ENCODE measurements around the gene PODXL2.

Gene PODXL2

GRCh38 chr3:127606086-127606805 is 22.7 kb upstream of the PODXL2 start:
- DNase-seq, result no peak

- DNase-seq, result no peak
These were observed 21.9 kb upstream of the PODXL2 start for GRCh38 chr3:127606981-127607595.

GRCh38 chr3:127607675-127608361 is 21.2 kb upstream of the PODXL2 start:
- DNase-seq, result no peak

- DNase-seq, result no peak
These were observed 20.6 kb upstream of the PODXL2 start for GRCh38 chr3:127608362-127608718.

- no peak for DNase-seq
These were observed 18.9 kb upstream of the PODXL2 start for GRCh38 chr3:127610105-127610504.

DNA sequence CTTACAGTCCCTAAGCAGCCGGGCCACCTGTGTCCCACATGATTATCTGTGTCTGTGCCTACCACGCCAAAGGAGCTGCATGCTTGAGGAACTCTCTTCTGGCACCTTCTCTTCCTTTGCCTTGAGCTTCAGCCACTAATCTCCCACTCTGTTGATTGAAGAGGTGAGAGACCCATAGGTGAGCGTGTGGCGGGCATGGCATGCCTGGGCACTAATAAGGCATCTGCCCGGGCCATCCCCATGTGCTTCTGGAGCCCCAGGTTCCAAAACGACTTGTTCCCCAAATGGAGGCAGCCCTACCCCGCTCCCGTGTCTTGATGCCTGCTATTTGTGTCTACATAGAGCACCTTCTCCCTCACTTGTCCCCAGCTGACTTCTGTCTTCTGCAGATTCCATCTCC is 17.7 kb upstream of the PODXL2 start:
- DNase-seq, result no peak

- peak; percentile 87 for DNase-seq
These were observed 16.0 kb upstream of the PODXL2 start for GRCh38 chr3:127612966-127613365.

GRCh38 chr3:127613406-127613805 is 15.6 kb upstream of the PODXL2 start:
- DNase-seq, result no peak

DNA sequence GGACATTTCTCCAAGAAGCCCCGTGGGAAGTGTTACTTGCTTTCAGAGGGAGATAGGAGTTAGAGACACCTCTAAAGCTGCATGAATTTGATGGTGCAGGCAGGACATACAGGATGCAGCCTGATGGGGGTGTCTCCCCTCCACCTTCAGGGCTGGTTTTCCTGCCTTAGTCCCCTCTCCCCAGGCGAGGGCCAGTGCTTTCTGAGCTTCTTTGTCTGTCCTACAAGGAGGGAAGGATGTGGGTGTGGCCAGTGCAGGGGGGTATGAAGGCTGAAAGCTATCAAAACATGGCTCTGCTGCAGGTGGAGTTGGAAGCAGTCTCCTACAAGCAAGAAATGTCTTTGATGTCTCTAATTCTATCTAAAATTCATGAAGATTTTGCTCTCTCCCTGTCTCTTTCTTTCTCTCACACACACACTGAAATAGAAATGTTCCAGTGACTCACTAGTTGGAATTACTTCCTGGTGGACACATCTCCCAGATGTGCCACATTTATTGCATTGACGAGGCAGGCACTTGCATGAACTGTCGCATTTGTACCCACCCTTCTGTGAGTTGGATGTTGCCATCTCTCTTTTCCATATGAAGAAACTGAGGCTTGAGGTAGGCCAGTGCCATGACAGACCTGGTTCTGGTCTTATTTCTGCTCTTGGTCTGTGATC is 13.9 kb upstream of the PODXL2 start:
- DNase-seq, result no peak

DNA sequence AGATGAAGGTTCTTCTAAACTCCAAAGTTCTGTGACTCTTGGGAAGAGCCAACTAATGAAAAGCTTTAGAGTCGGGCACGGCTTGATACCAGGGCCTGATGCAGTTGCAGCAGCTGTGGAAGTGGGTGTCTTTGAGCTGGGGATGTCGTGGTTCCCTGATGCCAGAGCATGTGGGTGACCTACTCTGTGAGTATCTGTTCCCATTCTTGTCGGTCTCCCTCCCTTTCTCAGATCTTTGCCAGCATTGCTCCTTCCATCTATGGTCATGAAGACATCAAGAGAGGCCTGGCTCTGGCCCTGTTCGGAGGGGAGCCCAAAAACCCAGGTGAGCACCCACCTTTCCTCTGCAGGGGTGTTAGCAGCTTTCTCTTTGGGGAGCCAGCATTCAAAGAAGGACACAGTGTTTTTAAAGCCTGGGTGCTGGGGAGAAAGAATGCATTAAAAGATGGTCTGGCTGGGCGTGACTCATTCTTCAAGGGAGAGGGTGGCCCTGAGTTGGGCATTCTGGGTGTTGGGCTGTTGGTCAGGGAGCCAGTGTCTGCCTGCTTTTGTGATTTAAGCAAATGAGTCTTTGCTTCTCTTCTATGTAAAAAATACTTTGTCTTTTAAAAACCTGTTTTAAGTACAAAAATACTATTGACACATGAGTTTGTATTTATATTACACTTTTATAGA is 13.2 kb upstream of the PODXL2 start:
- DNase-seq, result no peak

GRCh38 chr3:127616836-127617605 is 12.0 kb upstream of the PODXL2 start:
- DNase-seq, result no peak

GRCh38 chr3:127618891-127619290 is 10.1 kb upstream of the PODXL2 start:
- no peak for DNase-seq

DNA sequence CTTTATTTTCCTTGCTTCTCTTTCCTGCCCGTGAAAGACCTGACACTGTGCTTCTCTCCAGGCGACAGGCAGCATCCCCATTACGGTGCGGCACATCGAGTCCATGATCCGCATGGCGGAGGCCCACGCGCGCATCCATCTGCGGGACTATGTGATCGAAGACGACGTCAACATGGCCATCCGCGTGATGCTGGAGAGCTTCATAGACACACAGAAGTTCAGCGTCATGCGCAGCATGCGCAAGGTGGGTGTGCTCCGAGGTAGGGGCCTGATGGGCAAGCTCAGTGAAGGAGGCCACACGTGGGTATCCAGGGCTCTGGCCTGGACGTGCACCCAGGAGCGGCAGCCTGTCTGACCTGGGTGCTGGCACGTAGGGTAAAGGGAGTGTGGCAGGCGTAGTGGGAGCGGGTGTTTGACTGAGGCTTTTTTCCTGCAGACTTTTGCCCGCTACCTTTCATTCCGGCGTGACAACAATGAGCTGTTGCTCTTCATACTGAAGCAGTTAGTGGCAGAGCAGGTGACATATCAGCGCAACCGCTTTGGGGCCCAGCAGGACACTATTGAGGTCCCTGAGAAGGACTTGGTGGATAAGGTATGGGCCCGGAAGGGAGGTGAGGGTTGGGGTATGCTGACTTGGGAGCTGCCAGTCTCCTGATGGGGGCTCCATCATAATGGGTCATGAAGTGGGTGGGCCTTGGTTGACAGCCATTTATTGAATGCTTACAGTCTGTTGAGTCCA is 8.2 kb upstream of the PODXL2 start:
- no peak for DNase-seq

DNA sequence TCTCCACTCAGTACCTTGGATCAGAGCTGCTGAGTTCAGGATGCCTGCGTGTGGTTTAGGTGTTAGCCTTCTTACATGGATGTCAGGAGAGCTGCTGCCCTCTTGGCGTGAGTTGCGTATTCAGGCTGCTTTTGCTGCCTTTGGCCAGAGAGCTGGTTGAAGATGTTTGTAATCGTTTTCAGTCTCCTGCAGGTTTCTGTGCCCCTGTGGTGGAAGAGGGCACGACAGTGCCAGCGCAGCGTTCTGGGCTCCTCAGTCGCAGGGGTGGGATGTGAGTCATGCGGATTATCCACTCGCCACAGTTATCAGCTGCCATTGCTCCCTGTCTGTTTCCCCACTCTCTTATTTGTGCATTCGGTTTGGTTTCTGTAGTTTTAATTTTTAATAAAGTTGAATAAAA is 7.0 kb upstream of the PODXL2 start:
- DNase-seq, result no peak

DNA sequence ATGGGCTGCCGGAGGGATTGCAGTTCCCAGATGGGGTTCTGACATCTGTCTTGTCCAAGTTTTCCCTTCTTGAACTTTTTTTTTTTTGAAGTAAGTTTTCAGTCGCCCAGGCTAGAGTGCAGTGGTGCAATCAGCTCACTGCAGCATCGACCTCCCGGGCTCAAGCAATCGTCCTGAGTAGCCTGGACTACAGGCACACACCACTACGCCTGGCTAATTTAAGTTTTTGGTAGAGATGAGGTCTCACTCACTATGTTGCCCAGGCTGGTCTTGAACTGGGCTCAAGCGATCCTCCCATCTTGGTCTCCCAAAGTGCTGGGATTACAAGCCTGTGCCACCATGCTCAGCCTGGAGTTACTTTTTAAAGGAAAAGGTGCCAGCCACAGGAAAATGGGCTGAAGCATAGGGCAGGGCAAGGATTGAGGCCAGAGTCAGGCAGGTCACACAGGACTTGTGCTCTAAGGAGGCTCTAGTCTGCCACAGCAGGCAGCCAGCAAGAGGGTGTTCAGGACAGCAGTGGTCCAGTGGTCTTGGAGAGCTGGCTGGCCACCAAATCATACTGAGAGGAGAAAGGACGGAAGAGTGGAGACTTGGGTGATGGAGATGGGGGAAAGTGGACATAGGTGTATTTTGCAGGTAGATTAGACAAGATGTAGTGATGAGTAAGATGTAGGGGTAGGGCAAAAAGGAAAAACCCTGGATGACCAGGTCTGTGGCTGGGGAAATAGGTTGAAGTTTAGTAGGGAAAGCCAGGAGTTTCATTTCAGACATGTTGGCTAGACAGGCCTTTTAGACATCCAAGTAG is 6.0 kb upstream of the PODXL2 start:
- no peak for DNase-seq

- no peak for DNase-seq
These were observed 4.9 kb upstream of the PODXL2 start for GRCh38 chr3:127624063-127624462.

DNA sequence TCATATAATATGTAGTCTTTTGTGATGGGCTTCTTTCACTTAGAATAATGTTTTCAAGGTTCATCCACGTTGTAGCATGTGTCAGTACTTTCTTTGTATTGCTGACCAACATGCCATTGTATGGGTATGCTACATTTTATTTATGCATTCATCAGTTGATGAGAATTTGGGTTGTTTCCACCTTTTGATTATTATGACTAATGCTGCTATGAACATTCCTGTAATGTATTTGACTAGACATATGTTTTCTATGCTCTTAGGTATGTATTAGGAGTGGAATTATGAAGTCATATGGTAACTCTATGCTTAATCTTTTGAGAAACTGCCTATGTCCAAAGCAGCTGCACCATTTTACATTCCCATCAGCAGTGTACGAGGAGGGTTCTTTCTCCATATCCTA is 3.2 kb upstream of the PODXL2 start:
- no peak for DNase-seq

DNA sequence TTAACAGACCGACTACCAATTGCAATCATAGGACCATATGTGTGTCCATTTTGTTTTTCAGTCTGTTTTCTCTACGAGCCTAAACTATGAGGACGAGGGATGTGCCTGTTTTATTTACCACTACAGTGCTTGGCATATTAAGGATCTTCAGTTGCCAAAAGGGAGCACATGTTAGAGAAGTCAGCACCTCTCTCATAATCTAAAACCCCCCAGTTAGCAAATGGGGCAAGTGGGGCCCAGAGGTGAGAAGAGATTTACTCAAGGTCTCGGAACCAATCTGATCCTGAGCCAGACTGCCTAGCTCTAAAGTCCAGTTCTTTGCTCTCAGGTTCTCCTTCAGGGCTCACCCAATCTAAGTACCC is 578 bp upstream of the PODXL2 start:
- no peak for DNase-seq

DNA sequence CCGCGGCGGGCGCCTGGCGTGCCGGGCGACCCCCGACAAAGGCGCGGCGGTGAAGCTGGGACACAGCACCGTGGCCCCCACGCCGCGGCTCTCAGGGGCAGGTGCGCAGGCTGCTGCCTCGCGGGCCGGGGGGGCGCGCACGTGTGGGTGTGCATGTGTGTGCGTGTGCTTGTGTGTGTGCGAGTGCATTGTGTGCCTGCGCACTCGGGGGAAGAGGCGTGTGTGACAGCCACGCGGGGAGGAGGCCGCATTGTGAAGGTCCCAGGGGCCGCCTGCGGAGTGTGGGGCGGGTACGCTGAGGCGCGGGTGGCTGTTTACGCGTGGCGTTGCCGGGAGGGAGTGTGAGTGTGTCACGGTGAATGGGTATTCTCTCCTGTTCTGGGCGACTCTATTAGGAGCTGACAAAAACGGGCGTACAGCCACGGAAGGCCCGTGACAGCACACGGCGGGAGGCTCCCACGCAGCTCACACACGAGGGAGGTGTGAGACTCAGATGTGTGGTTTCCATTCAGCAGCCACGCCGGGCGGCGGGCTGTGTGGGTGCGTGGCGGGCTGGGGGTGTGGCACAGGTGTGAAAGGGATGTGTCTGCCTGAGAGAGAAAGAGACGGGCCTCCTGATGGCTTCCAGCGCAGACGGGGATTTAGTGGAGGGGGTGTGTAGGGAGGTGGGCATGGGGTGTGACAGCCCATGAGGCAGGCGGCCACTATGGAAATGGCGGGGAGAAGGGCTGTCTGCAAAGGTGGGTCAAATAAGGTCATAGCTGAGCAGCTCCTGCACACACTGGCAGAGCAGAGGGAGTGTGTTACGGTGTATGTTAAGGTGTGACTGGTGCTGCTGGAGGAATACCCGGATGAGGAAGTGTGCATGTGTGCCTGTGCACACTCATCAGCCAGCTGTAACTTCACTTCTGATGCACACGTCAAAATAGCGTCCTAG is 750 bp downstream of the PODXL2 start:
- peak; percentile 65 for DNase-seq

All from DMS79 treated with DMSO at 0.1 percent for 48 hours (cell line).